Pulmonary artery endothelial cell (primary cell): ENCODE measurements around the gene TEX13D. TPM values are rescaled to one million over a fixed set of nuclear protein-coding genes. Genes with fewer than 3 reads are reported as not detected.

Source experiments
- DNase-seq: peaks from one replicate; pipeline ENCODE4 v3.0.0-alpha.2; 2011; ENCODE audit warnings: low read depth, low spot score
- total RNA-seq: library from RNA; depleted of rRNA; stranded (reverse); fragments of >200 nt; gene quantifications from 2 replicates; pipeline ENCODE4 v1.2.3, GENCODE V29; 2014

The TEX13D gene
- total RNA-seq, 1 donor from 2014 or later: not detected

DNA sequence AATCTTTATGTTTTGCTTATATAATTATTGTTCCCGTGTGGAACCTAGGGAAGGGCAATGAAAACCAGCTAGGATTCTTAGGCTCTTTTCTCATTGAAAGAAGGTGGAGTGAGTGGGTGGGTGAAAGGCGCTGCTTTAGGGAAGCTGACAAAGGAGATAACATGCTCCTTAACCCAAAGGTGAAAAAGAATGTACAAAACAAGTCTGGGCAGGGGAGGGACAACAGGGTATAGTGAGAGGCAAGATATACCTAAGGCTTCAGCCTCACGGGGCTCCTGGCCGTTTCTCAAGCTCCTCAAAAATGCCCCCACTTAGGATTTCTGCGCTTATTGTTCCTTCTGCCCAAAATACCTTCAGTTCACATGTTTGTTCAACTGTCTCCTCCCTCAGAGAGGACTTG, 15.7 kb downstream of the TEX13D start:
- DNase-seq: no peak

DNA sequence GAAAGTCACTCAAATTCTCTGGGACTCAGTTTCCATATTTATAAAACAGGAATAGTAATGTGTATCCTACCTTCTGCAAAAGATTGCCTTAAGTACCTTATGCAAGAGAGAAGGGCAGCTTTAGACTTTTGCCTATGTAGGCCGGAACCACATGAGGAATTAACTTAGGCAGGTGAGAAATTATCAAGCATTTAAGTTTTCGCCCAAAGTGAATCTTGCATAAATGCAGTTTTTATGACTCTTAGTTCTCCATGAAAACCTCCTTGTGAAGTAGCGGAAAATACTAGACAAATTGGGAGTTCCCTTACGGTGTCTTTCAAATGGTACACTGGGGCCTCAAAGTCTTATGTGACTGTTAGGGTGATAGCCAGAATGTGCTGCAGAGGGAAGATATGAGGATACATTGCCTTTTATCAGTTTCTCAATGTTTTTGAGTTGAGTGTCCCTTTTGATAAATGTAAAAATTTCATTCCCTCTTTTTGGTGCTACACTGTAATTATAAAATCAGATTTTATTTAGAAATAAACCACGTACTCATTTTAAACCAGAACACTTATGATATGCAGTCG, 16.5 kb downstream of the TEX13D start:
- DNase-seq: no peak

DNA sequence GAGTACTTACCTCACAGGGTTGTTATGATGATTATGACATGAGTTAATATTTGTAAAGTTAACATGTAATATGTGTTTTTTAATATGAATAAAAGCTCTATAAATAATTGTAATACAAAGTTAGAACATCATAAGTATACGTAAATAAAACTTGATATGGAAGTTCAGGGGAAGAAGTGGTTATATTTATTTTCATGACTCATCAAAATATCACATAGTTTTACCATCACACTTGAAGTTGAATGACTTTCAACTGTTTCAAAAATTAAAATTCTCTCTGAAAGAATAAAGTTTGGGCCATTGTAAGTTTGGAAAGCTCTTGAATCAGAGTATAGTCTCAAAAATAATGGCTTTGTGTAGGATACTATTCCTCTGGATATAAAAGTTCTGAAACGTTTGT, 22.2 kb downstream of the TEX13D start:
- DNase-seq: no peak

DNA sequence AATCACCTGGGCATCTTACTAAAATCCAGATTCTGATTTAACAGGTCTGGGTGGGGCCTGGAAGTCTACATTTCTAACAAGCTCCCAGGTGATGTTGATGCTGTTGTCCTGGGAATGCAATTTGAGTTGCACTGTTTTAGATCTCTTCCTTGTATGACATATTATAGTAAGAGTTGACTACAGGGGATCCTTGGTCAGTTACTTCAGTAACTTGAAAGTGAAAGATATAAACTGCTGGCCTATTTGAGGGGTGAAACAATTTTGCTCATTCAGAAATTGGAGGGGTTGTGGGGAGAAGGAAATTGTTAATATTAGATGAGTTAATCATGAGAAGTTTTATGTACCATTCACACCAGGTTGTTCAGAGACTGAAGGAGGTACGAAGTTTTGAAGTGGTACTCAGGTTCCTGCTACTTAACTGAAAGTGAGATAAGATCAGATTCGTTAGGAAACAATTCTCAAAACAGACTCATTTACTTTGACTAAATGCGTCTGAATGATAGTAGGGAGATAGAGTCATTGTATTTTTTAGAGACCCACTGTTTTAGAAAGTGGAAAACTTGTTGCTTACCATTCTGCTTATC, 26.4 kb downstream of the TEX13D start:
- DNase-seq: no peak

DNA sequence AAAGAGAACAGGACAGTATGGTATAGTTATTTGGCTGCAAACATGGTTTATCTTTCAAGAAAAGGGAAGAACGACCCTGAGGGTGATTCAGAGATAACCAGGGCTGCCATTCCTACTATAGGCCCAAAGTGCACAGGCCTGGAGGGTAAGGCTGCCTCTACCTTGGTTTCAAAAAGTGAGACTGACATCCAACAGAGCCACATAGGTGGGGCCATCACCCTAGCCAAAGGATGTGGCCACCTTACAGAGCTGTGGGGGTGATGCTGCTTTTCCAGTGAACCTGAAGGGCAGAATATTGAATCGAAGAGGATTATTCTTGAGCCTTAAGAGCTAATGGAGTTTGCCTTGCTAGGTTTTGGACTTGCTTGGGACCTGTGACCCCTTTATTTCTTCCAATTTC, 29.6 kb downstream of the TEX13D start:
- no peak for DNase-seq

DNA sequence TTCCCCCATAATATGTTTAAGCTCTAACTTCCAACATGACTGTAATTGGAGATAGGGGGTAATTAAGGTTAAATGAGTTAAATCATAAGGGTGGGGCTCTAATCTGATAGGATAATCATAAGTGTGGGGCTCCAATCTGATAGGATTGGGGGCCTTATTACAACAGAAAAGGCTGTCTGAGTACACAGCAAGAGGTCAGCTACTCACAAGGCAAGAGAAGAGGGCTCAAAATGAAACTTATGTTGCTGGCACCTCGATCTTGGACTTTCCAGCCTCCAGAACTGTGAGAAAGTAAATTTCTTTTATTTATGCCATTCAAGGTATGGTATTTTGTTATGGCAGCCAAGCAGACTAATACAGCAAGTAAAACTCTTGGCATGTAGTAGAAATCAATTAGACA, 30.3 kb downstream of the TEX13D start:
- no peak for DNase-seq

DNA sequence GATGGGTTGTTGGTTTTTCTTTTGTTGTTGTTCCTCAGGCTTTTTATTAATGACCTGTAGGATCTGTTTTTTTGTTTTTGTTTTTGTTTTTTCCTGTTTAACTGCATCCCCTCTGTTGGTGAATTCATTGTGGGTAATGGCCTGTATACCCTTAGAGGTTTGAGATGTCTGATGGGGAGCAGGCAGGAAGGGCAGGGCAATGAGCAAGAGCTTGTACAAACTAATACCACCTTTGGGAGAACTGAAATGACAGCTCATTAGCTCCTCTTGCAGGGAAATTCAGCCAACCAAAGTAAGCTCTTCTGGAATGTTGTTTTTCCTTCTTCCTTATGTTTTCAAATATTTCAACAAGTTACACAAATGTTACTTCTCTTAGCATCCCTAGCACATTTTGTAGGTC, 37.3 kb downstream of the TEX13D start:
- DNase-seq: no peak

DNA sequence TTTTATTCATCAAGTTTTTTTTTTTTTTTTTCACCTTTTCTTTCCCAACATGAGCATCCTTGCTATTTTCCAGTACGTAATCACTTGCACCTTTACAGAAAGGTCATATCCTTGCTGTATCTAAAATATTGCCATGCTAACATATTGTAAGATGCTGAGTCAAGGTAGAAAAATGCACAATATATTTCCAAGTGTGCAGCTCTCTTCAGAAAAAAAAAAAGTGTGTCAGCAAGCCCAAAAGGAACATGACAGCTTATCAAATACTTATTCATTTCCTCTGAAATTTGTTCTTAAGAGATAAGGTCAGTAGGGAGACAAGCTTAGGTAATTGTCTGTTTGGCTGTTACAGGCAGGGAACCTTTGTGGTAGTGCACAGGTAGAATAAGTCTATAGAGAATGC, 40.9 kb downstream of the TEX13D start:
- DNase-seq: no peak

DNA sequence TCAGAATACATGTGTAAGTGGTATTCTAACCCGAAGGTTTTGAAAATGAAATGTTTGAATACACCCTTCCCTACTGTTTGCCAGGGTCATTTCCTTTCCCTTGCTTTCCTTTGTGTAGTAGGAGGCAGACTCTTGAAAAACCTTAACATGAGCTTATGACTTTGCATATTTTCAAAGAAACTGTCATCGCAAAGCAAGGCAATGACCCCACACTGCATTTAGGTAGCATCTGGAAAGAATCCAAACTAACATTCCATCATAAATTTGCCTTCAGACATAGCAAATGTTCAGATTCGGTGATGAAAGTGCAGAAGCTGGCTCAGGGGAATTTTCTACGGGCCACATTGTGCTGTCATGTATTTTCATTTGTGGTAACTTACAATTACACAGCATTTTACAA, 46.2 kb downstream of the TEX13D start:
- DNase-seq: no peak

DNA sequence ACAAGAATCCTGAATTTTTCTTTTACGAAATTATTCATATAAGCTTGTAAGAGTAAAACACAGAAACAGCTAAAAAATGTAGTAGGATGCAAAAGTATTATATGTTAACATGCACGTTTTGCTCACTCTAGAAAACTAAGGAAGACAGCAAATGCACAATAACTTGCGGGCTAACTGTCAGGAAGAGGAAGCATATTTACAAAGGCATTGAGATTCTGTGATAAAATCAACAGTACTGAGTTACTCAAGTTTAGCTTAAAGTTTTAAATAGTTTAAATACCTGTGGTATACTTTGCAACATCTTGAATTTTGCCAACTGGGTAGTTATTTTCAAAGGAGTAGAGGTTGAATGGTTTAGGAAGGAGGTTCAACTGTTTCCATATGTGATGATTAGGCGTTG, 50.9 kb downstream of the TEX13D start:
- no peak for DNase-seq

DNA sequence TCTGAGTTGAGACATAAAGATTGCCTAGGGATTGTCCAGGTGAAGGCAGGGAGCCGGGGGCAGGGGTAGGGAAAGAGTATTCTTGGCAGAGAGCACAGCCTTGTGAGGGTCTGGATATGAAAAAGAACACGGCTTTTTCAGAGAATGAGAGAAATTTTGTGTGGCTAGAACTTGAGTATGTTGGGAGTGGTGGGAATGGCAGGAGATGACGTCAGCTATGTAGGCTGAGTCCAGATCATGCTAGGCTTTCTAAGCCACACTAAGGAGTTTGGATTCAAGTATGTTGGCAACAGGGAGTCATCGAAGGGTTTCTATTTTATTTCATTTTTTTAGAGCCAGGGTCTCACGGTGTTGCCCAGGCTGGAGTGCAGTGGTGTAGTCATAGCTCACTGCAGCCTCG, 53.9 kb downstream of the TEX13D start:
- DNase-seq: no peak

Other genes starting within 250 kb of the TEX13D start
- gene SH2D1A, start 13.9 kb downstream of the TEX13D start, total RNA-seq: not detected in 2 replicates